Measurements from ENCODE around the gene PIGV.

DNA sequence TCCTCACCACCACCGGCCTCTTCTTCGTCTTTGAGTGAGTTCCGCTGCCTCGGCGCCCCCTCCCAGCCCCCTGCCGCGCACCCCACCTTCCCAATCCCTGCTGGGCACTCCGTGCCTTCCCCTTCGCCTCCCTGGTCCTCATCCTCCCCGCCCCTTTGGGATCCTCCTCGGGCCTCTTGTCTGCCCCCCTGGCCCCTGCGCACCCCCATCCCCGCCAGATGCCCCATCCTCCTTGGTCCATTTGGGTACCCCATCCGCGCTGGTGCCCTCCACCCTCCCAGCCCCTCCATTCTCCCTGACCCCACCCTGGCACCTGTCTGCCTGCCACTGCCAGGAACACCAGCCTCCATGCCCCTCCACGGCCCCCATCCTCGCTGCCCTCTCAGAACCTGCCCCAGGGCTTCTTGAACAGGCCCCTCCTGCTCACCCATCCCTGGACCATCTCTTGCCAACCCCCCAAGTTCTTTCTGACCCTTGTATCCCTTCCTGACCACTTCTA, 39.4 kb downstream of the PIGV start:
- no peak for TF ChIP-seq SUZ12 (IDR thresholded peaks at IDR 0.05; ENCODE audit: extremely low read depth, insufficient read depth, insufficient read length)
- no peak for TF ChIP-seq YY1 (IDR thresholded peaks at IDR 0.05; ENCODE audit: insufficient read depth, insufficient read length)
- no peak for TF ChIP-seq ZNF274 (IDR thresholded peaks at IDR 0.05; ENCODE audit: low read depth, low read length)

Data from NT2/D1 (cell line).